IMR-90 (cell line): Measurements from ENCODE around the gene PAPPA.

Source experiments
- BHLHE40 ChIP-seq: fragments of 150-350 bp; IDR thresholded peaks from 2 replicates; pipeline ENCODE4 v1.6.1; 2016; ENCODE audit warnings: mild to moderate bottlenecking, low read depth, low read length
- CEBPB ChIP-seq: IDR thresholded peaks from 2 replicates; pipeline ENCODE4 v1.6.1; 2012; ENCODE audit warnings: low read depth, low read length, improper control_type of control experiment
- CHD1 ChIP-seq: IDR thresholded peaks from 2 replicates; pipeline ENCODE4 v1.6.1; 2012; ENCODE audit warnings: low read depth, low read length, improper control_type of control experiment
- CTCF ChIP-seq: conservative IDR thresholded peaks from 2 replicates; pipeline ENCODE4 v1.5.1; 2012; ENCODE audit warnings: mild to moderate bottlenecking, low read depth, low read length, improper control_type of control experiment
- MAFK ChIP-seq: IDR thresholded peaks from 2 replicates; pipeline ENCODE4 v1.6.1; 2012; ENCODE audit warnings: low read depth, low read length, improper control_type of control experiment
- MXI1 ChIP-seq: IDR thresholded peaks from 2 replicates; pipeline ENCODE4 v1.6.1; 2012; ENCODE audit warnings: low read depth, mild to moderate bottlenecking, low read length, moderate library complexity, borderline replicate concordance
- POLR2A ChIP-seq: IDR thresholded peaks from 2 replicates; pipeline ENCODE4 v1.6.1; 2012; ENCODE audit warnings: mild to moderate bottlenecking, low read depth, low read length

GRCh38 chr9:116271340-116271739 is 117.7 kb downstream of the PAPPA start:
- TF ChIP-seq CHD1 (no peak), CTCF (no peak), POLR2A (no peak), BHLHE40 (no peak), MXI1 (no peak), CEBPB (no peak), MAFK (no peak)
